Upper lobe of left lung (tissue), 6 donors: ENCODE data around the gene RABL6. TPM values are rescaled to one million over a fixed set of nuclear protein-coding genes. Genes with fewer than 3 reads are reported as not detected.

Experiments used
- ATAC-seq, 2 donors: fragments of 200-7000 bp; cut with Tn5 transposase; one replicate each; pipeline ENCODE4 v1.9.1; 2022; ENCODE audit warnings: mild to moderate bottlenecking in 2 of 2, moderate library complexity in 2 of 2; ENCODE audit not compliant: low FRiP score in 2 of 2
- DNase-seq, 2 donors: peaks; one replicate each; pipeline ENCODE4 v3.0.0-alpha.2; 2019 to 2020
- H3K27ac ChIP-seq, 4 donors: fragments of 200-600 bp; sonication (generic); one replicate each; pipeline ENCODE4 v1.5.1; 2016 to 2019
- H3K27me3 ChIP-seq, 4 donors: fragments of 200-600 bp; sonication (generic); one replicate each; pipeline ENCODE4 v1.5.1; 2017 to 2019
- H3K36me3 ChIP-seq, 4 donors: fragments of 200-600 bp; sonication (generic); one replicate each; pipeline ENCODE4 v1.5.1; 2016 to 2019
- H3K4me1 ChIP-seq, 4 donors: fragments of 200-600 bp; sonication (generic); one replicate each; pipeline ENCODE4 v1.5.1; 2018 to 2019
- H3K4me3 ChIP-seq, 4 donors: fragments of 200-600 bp; sonication (generic); one replicate each; pipeline ENCODE4 v1.5.1; 2017 to 2019; ENCODE audit warnings: mild to moderate bottlenecking in 2 of 4, moderate library complexity in 1 of 4
- H3K9me3 ChIP-seq, 4 donors: fragments of 200-600 bp; sonication (generic); one replicate each; pipeline ENCODE4 v1.5.1; 2018 to 2019
- EP300 ChIP-seq, 4 donors: sonication (generic); formaldehyde crosslinking; IDR thresholded peaks; one replicate each; pipeline ENCODE4 v1.5.1; 2017; ENCODE audit warnings: antibody characterized with exemption in 4 of 4, control low read depth in 2 of 4
- POLR2A ChIP-seq, 4 donors: fragments of 450-650 bp; IDR thresholded peaks; one replicate each; pipeline ENCODE4 v1.5.1; 2016 to 2017; ENCODE audit warnings: antibody characterized with exemption in 4 of 4, mild to moderate bottlenecking in 2 of 4
- POLR2AphosphoS5 ChIP-seq, 2 donors: sonication (generic); formaldehyde crosslinking; IDR thresholded peaks; one replicate each; pipeline ENCODE4 v1.5.1; 2017; ENCODE audit warnings: antibody characterized with exemption in 2 of 2
- WGBS, 2 donors: methylation state at CpG; one replicate each; pipeline ENCODE4 v1.1.5; 2017 to 2018; 5-methylcytosine and 5-hydroxymethylcytosine counted together
- total RNA-seq, 6 donors: library from RNA; depleted of rRNA in 4 of 6; stranded (reverse); fragments of >200 nt in 4 of 6; gene quantifications; one replicate each; pipeline versions ENCODE4 v1.1.0 to v1.2.1, GENCODE V29; 2016 to 2021
- TF ChIP-seq, protein P1 (sequence below), 6 experiments: fragments of 450-650 bp in 4 of 6; fragments of 200-600 bp in 2 of 6; sonication (generic) in 2 of 6; IDR thresholded peaks; one replicate each; pipeline ENCODE4 v1.5.1; 2016 to 2019; ENCODE audit warnings: antibody characterized with exemption in 6 of 6
- donor health status: DM: no; HTN: no; CAD: no; lungs with moderate emphysema.
- donor health status: DM: no; HTN: yes; CAD: no; lungs with severe emphysema.

RABL6 gene
- total RNA-seq, 6 donors from 2014 or later, result 47.2 to 128 (median 78.9) TPM

DNA sequence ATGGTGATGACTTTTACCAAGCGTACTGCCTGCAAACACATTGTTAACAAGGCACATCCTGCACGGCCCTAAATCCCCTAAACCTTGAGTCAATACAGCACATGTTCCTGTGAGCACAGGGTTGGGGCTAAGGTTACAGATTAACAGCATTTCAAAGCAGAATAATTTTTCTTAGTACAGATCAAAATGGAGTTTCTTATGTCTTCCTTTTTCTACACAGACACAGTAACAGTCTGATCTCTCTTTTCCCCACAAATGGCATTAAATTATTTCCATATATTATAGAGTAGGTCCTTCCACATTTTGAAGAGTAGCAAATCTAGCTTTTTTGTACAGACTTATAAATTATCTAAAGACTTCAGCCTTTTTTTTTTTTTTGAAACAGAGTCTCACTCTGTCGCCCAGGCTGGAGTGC, 18.2 kb upstream of the RABL6 start:
- Histone ChIP-seq H3K9me3 (no peaks in the 10 kb centered on the region), H3K4me3 (no peak overlapping the region), H3K27me3 (no peaks in the 10 kb centered on the region), H3K4me1 (peaks cover 18 to 29% (median 23%) of the 10 kb centered on the region in 4 donors), H3K27ac (peak overlapping the region in 1 of 4 donors; percentile 95), H3K36me3 (peaks cover 0 to 14% (median 6%) of the 10 kb centered on the region in 4 donors)
- TF ChIP-seq EP300 (IDR thresholded peaks at IDR 0.05), result no peak
- TF ChIP-seq, protein P1, sequence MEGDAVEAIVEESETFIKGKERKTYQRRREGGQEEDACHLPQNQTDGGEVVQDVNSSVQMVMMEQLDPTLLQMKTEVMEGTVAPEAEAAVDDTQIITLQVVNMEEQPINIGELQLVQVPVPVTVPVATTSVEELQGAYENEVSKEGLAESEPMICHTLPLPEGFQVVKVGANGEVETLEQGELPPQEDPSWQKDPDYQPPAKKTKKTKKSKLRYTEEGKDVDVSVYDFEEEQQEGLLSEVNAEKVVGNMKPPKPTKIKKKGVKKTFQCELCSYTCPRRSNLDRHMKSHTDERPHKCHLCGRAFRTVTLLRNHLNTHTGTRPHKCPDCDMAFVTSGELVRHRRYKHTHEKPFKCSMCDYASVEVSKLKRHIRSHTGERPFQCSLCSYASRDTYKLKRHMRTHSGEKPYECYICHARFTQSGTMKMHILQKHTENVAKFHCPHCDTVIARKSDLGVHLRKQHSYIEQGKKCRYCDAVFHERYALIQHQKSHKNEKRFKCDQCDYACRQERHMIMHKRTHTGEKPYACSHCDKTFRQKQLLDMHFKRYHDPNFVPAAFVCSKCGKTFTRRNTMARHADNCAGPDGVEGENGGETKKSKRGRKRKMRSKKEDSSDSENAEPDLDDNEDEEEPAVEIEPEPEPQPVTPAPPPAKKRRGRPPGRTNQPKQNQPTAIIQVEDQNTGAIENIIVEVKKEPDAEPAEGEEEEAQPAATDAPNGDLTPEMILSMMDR (IDR thresholded peaks at IDR 0.05), result no peak
- no peak for TF ChIP-seq POLR2AphosphoS5 (IDR thresholded peaks at IDR 0.05)
- WGBS, 2 donors, result 79 to 83% methylated on average over 3 of the region's 3 CpGs
- ATAC-seq, result no peak
- DNase-seq, result no peak

DNA sequence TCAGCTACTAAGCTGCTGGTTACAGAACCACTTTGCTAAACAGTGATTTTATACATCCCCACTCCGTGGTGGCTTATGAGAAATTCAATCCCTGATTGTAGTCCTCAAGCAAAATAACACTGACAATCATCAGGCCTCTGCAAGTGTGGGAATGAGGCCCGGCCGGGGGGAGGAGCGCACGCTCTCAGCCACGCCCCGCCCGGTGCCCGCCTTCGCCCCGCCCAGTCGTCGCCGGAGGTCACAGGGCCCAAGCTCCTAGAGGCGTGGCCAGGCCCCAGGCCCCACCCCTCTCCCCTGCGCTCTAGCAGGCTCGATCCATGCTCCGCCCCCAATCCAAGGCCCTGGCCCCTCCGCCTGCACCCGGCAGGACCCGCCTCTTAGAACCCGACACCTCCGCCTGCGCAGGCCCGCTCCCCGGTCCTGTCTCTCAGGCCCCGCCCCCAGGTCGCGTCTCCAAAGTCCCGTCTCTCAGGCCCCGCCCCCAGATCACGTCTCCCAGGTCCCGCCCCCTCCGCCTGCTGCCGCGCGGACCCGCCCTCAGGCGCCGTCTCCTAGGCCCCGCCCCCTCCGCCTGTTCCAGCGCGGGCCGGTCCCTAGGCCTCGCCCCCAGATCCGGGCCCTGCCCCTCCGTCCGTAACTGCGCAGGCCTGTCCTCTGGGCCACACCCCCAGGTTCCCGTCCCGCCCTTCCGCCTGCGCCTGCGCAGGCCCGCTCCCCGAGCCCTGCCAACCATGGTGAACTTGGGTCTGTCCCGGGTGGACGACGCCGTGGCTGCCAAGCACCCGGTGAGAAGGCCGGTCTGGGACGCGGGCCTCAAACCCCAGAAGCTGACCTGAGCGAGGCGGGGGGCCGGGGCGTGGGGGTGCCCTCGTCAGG, 16.9 kb upstream of the RABL6 start, which contains the start of gene TMEM141:
Gene TMEM141, plus strand, starts transcription at position 705 of the 876 bp plus-strand sequence. Its CDS starts 27 bp downstream, at position 732.
- peaks cover 18 to 29% (median 23%) of the 10 kb centered on the region in 4 donors for H3K4me1 ChIP-seq
- ATAC-seq (peak; percentile 97 to 99), DNase-seq (peak; percentile 100)
- TF ChIP-seq, protein P1 (IDR thresholded peaks at IDR 0.05), result no peak
- TF ChIP-seq POLR2AphosphoS5 (IDR thresholded peaks at IDR 0.05) (peak; percentile 74 to 86), POLR2A (IDR thresholded peaks at IDR 0.05) (peak in 2 of 4 donors; percentile 78 to 90)
- peak within 1 kb of the TSS; percentile 95 to 99 (median 96) for H3K27ac ChIP-seq
- peaks cover 0 to 14% (median 6%) of the 10 kb centered on the region in 4 donors for H3K36me3 ChIP-seq
- WGBS, 2 donors, result 0 to 2% methylated on average over 4 to 41 of the region's 70 CpGs
- H3K27me3 ChIP-seq, result no peaks in the 10 kb centered on the region
- no peaks in the 10 kb centered on the region for H3K9me3 ChIP-seq
- H3K4me3 ChIP-seq, result peak within 1 kb of the TSS; percentile 42 to 79 (median 73)

DNA sequence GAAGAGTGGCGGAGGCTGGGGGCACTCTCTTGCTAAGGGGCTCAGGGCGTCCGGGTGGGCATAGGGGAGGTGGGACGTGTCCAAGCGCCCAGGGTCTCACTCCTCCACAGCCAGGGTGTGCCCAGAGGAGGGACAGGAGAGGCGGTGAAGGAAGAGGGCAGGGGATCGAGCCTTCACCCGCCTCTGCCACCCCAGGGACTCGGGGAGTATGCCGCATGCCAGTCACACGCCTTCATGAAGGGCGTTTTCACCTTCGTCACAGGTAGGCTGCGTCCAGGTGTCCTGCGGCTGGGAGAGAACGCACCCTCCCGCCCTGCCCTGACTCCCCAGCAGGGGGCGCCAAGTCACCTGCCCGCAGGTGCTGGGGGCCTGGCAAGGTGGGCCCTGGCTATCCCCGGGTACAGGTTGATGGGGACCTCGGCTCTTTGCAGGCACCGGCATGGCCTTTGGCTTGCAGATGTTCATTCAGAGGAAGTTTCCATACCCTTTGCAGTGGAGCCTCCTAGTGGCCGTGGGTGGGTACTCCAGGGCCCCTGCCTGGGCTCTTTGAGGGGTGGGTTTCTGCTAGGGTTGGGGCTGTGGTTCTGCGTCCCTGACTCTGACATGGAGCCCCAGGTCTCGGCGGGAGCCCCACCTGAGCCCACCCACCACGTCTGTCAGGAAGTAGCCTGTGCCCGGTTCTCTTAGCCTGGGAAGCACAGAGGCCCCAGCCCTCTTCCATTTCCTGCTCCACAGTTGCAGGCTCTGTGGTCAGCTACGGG, 16.1 kb upstream of the RABL6 start:
- peak overlapping the region; percentile 42 to 79 (median 73) for H3K4me3 ChIP-seq
- ATAC-seq, result peak; percentile 38 to 68
- peaks cover 0 to 14% (median 6%) of the 10 kb centered on the region in 4 donors for H3K36me3 ChIP-seq
- peak overlapping the region; percentile 95 to 99 (median 96) for H3K27ac ChIP-seq
- H3K9me3 ChIP-seq, result no peaks in the 10 kb centered on the region
- no peak for TF ChIP-seq EP300 (IDR thresholded peaks at IDR 0.05)
- peak in 1 of 4 donors; percentile 32 for TF ChIP-seq POLR2A (IDR thresholded peaks at IDR 0.05)
- no peak for TF ChIP-seq POLR2AphosphoS5 (IDR thresholded peaks at IDR 0.05)
- TF ChIP-seq, protein P1 (IDR thresholded peaks at IDR 0.05), result peak; percentile 91 to 99 (median 95)
- peaks cover 18 to 32% (median 23%) of the 10 kb centered on the region in 4 donors for H3K4me1 ChIP-seq
- H3K27me3 ChIP-seq, result no peaks in the 10 kb centered on the region
- peak; percentile 81 to 92 for DNase-seq
- WGBS, 2 donors, result 0 to 4% methylated on average over 14 to 22 of the region's 29 CpGs

DNA sequence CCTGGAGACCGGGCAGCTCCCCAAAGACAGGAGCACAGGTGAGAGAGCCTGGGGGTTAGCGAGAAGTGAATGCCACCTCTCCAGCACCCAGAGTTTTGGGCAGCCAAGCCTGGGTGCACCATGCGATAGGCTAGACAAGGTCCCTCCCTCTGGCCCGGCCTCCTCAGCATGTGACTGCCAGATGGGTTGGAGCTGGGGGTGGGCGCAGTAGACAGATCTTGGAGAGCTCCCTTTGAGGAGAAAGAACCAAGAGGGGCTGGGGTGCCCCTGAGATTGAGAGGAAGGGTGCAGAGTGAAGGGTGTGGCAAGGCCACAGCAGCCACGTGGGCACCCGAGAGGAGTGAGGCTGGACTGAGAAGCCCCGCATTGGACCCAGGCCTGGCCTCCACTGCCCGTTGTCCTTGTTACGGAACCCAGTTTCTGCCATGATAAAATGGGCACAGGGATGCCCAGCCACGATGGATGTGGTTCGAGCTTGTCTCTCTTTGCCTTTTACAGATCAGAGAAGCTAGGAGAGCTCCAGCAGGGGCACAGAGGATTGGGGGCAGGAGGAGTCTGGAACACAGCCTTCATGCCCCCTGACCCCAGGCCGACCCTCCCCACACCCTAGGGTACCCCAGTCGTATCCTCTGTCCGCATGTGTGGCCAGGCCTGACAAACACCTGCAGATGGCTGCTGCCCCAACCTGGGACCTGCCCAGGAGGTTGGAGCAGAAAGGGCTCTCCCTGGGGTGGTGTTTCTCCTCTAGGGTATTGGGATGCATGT, 15.2 kb upstream of the RABL6 start:
- Histone ChIP-seq H3K4me1 (peaks cover 18 to 33% (median 23%) of the 10 kb centered on the region in 4 donors), H3K36me3 (peaks cover 0 to 14% (median 6%) of the 10 kb centered on the region in 4 donors), H3K9me3 (no peaks in the 10 kb centered on the region), H3K4me3 (peak overlapping the region in 2 of 4 donors; percentile 68 to 78), H3K27me3 (no peaks in the 10 kb centered on the region), H3K27ac (peak overlapping the region; percentile 95 to 99 (median 96))
- ATAC-seq (no peak), DNase-seq (peak in 1 of 2 donors; percentile 24)
- TF ChIP-seq, protein P1 (IDR thresholded peaks at IDR 0.05), result no peak
- TF ChIP-seq EP300 (IDR thresholded peaks at IDR 0.05) (no peak), POLR2AphosphoS5 (IDR thresholded peaks at IDR 0.05) (no peak), POLR2A (IDR thresholded peaks at IDR 0.05) (no peak)
- WGBS, 2 donors, result 75 to 78% methylated on average over 13 to 15 of the region's 15 CpGs
